HCT116 (cell line): ENCODE measurements around the gene APOBEC3A. TPM values are rescaled to one million over a fixed set of nuclear protein-coding genes. Genes with fewer than 3 reads are reported as not detected.

ENCODE experiments used
- ATAC-seq: fragments of 200-7000 bp; cut with Tn5 transposase; 2 replicates; pipeline ENCODE4 v1.9.1; 2020; ENCODE audit warnings: mild to moderate bottlenecking, moderate library complexity
- BruUV-seq: library from RNA; stranded (reverse); fragments of 400-500 nt; replicated peaks from 2 replicates; lab custom pipeline; 2021; lab: Mats Ljungman, UMichigan
- CTCF ChIA-PET: fragments of 300-600 bp; sonication (Branson Sonifier 250); formaldehyde crosslinking; loops from one replicate; lab custom pipeline; 2021; ENCODE audit warnings: antibody characterized with exemption; lab: Charles Lee
- POLR2A ChIA-PET: fragments of 300-600, 350-600 bp; sonication (Branson Sonifier 250); formaldehyde crosslinking; loops from one replicate; lab custom pipeline; 2021; ENCODE audit warnings: antibody characterized with exemption; lab: Charles Lee
- RAD21 ChIA-PET, 2 experiments: fragments of 300-600 bp; sonication (Branson Sonifier 250); formaldehyde crosslinking; loops; one replicate each; lab custom pipeline; 2023; ENCODE audit warnings: low total read pairs in 2 of 2; ENCODE audit not compliant: uncharacterized antibody in 2 of 2, unreplicated experiment in 2 of 2, low non-redundant PET in 1 of 2; lab: Charles Lee
- DNase-seq: peaks from one replicate; pipeline ENCODE4 v3.0.0-alpha.2; 2010; ENCODE audit warnings: low read depth, low spot score
- H2AFZ ChIP-seq: fragments of 200-600 bp; shearing (Covaris generic), sonication (generic); 2 replicates; pipeline ENCODE4 v1.6.1; 2017; ENCODE audit warnings: low read depth, mixed run types, mixed read lengths, antibody characterized with exemption, low read length; ENCODE audit not compliant: poor library complexity, severe bottlenecking
- H3K27ac ChIP-seq: 2 replicates; pipeline ENCODE4 v1.5.1; 2012; ENCODE audit warnings: low read depth, low read length
- H3K27me3 ChIP-seq: fragments of 200-600 bp; sonication (generic); 2 replicates; pipeline ENCODE4 v1.6.1; 2016; ENCODE audit warnings: mixed run types, low read length, mixed read lengths; ENCODE audit not compliant: insufficient read depth
- H3K36me3 ChIP-seq, 2 experiments: fragments of 200-500 bp in 1 of 2; fragments of 200-600 bp in 1 of 2; sonication (Bioruptor generic) in 1 of 2; sonication (generic) in 1 of 2; 2 replicates each; pipeline versions ENCODE4 v1.5.1 to v1.6.1; 2014 to 2016; ENCODE audit warnings: low read length in 2 of 2, inconsistent platforms in 1 of 2, mixed read lengths in 1 of 2, mixed run types in 1 of 2; ENCODE audit not compliant: insufficient read depth in 2 of 2, control insufficient read depth in 1 of 2
- H3K4me1 ChIP-seq, 2 experiments: fragments of 200-600 bp in 1 of 2; sonication (generic) in 1 of 2; 2 replicates each; pipeline versions ENCODE4 v1.5.1 to v1.6.1; 2012 to 2017; ENCODE audit warnings: low read length in 2 of 2, inconsistent platforms in 1 of 2, mild to moderate bottlenecking in 1 of 2, mixed read lengths in 1 of 2, mixed run types in 1 of 2, moderate library complexity in 1 of 2; ENCODE audit not compliant: insufficient read depth in 2 of 2, control insufficient read depth in 1 of 2
- H3K4me2 ChIP-seq: fragments of 200-600 bp; sonication (generic); 2 replicates; pipeline ENCODE4 v1.6.1; 2017; ENCODE audit warnings: mixed run types, low read length, mixed read lengths
- H3K4me3 ChIP-seq, 2 experiments: fragments of 200-600 bp in 1 of 2; sonication (generic) in 1 of 2; replicated peaks in 1 of 2; 2 replicates each; pipeline ENCODE4 v1.5.1; 2011 to 2016; ENCODE audit warnings: low read length in 2 of 2, control low read depth in 1 of 2, low read depth in 1 of 2, mild to moderate bottlenecking in 1 of 2, mixed read lengths in 1 of 2, mixed run types in 1 of 2
- H3K79me2 ChIP-seq: fragments of 200-600 bp; sonication (generic); 2 replicates; pipeline ENCODE4 v1.6.1; 2017; ENCODE audit warnings: mild to moderate bottlenecking, mixed run types, low read length, moderate library complexity, mixed read lengths; ENCODE audit not compliant: insufficient read depth
- H3K9ac ChIP-seq: fragments of 200-600 bp; sonication (generic); 2 replicates; pipeline ENCODE4 v1.6.1; 2016; ENCODE audit warnings: low read length, mixed read lengths
- H3K9me2 ChIP-seq: fragments of 200-600 bp; sonication (generic), shearing (Covaris generic); 2 replicates; pipeline ENCODE4 v1.6.1; 2017; ENCODE audit warnings: mixed run types, mild to moderate bottlenecking, moderate library complexity; ENCODE audit not compliant: insufficient read depth
- H3K9me3 ChIP-seq, 2 experiments: fragments of 200-500 bp in 1 of 2; fragments of 200-600 bp in 1 of 2; sonication (Bioruptor generic) in 1 of 2; sonication (generic) in 1 of 2; 2 replicates each; pipeline ENCODE4 v1.6.1; 2014 to 2017; ENCODE audit warnings: low read length in 2 of 2, mixed read lengths in 2 of 2, inconsistent platforms in 1 of 2, low read depth in 1 of 2, mild to moderate bottlenecking in 1 of 2, mixed run types in 1 of 2, moderate library complexity in 1 of 2; ENCODE audit not compliant: control insufficient read depth in 1 of 2, insufficient read depth in 1 of 2
- H4K20me1 ChIP-seq: fragments of 200-600 bp; sonication (generic), shearing (Covaris generic); 2 replicates; pipeline ENCODE4 v1.6.1; 2017; ENCODE audit warnings: mixed run types, mild to moderate bottlenecking, moderate library complexity; ENCODE audit not compliant: insufficient read depth
- CBX3 ChIP-seq: IDR thresholded peaks from 2 replicates; pipeline ENCODE4 v1.6.1; 2012; ENCODE audit warnings: low read depth
- CEBPB ChIP-seq: IDR thresholded peaks from 2 replicates; pipeline ENCODE4 v1.6.1; 2012; ENCODE audit warnings: low read depth
- CTCF ChIP-seq, 3 experiments: fragments of 200-600 bp in 1 of 3; sonication (generic) in 1 of 3; IDR thresholded peaks in 2 of 3; conservative IDR thresholded peaks in 1 of 3; 2 replicates each; pipeline ENCODE4 v1.5.1; 2012 to 2017; ENCODE audit warnings: low read depth in 2 of 3, low read length in 2 of 3, antibody characterized with exemption in 1 of 3, borderline replicate concordance in 1 of 3, control low read depth in 1 of 3, mild to moderate bottlenecking in 1 of 3, mixed read lengths in 1 of 3, mixed run types in 1 of 3, moderate library complexity in 1 of 3; ENCODE audit not compliant: insufficient read depth in 1 of 3
- EZH2 ChIP-seq: fragments of 200-600 bp; sonication (generic); IDR thresholded peaks from 2 replicates; pipeline ENCODE4 v1.6.1; 2017; ENCODE audit warnings: antibody characterized with exemption, mixed run types
- EZH2phosphoT487 ChIP-seq: fragments of 200-600 bp; IDR thresholded peaks from 2 replicates; pipeline ENCODE4 v1.6.1; 2018; ENCODE audit warnings: antibody characterized with exemption, borderline replicate concordance
- FOSL1 ChIP-seq: IDR thresholded peaks from 2 replicates; pipeline ENCODE4 v1.6.1; 2012; ENCODE audit warnings: low read depth
- JUND ChIP-seq: IDR thresholded peaks from 2 replicates; pipeline ENCODE4 v1.6.1; 2012
- MAX ChIP-seq: IDR thresholded peaks from 2 replicates; pipeline ENCODE4 v1.6.1; 2012
- POLR2A ChIP-seq: IDR thresholded peaks from 2 replicates; pipeline ENCODE4 v1.7.0; 2011; ENCODE audit warnings: borderline replicate concordance; ENCODE audit not compliant: insufficient read depth, insufficient read length; ENCODE audit errors: extremely low read depth
- POLR2AphosphoS5 ChIP-seq: IDR thresholded peaks from 2 replicates; pipeline ENCODE4 v1.6.1; 2011; ENCODE audit warnings: mild to moderate bottlenecking, low read depth, low read length, moderate library complexity
- RAD21 ChIP-seq: IDR thresholded peaks from 2 replicates; pipeline ENCODE4 v1.6.1; 2012; ENCODE audit warnings: low read depth, mild to moderate bottlenecking
- SIN3A ChIP-seq: IDR thresholded peaks from 2 replicates; pipeline ENCODE4 v1.6.1; 2012; ENCODE audit warnings: low read depth
- SP1 ChIP-seq: IDR thresholded peaks from 2 replicates; pipeline ENCODE4 v1.6.1; 2012; ENCODE audit warnings: low read depth
- SRF ChIP-seq: IDR thresholded peaks from 2 replicates; pipeline ENCODE4 v1.6.1; 2012; ENCODE audit warnings: low read depth
- TCF7L2 ChIP-seq: IDR thresholded peaks from 2 replicates; pipeline ENCODE4 v1.7.0; 2011; ENCODE audit warnings: borderline replicate concordance, inconsistent platforms; ENCODE audit not compliant: insufficient read depth, insufficient read length; ENCODE audit errors: extremely low read depth
- YY1 ChIP-seq: IDR thresholded peaks from 2 replicates; pipeline ENCODE4 v1.6.1; 2011; ENCODE audit warnings: low read length, low read depth, moderate library complexity, mild to moderate bottlenecking; ENCODE audit not compliant: insufficient replicate concordance; ENCODE audit errors: extremely low read depth
- ZFX ChIP-seq: fragments of 450-650 bp; IDR thresholded peaks from 2 replicates; pipeline ENCODE4 v1.6.1; 2017
- ZNF274 ChIP-seq: fragments of 200-500 bp; sonication (Bioruptor generic); IDR thresholded peaks from 2 replicates; pipeline ENCODE4 v1.6.1; 2014; ENCODE audit warnings: mild to moderate bottlenecking, low read depth, low read length, inconsistent platforms
- intact Hi-C: fragments of 100-400 bp; cut with micrococcal nuclease; formaldehyde crosslinking; loops from 2 replicates; pipeline ENCODE4 v1.10.0; 2022
- total RNA-seq: library from RNA; stranded (reverse); gene quantifications from one replicate; pipeline ENCODE4 v1.2.1, GENCODE V29; 2021; ENCODE audit not compliant: unreplicated experiment
- TF ChIP-seq, protein P1 (sequence below): IDR thresholded peaks from 2 replicates; pipeline ENCODE4 v1.6.1; 2011; ENCODE audit warnings: mild to moderate bottlenecking, low read length, moderate library complexity; ENCODE audit not compliant: insufficient replicate concordance; ENCODE audit errors: extremely low read depth
- TF ChIP-seq, protein P2 (sequence below): IDR thresholded peaks from 2 replicates; pipeline ENCODE4 v1.6.1; 2012; ENCODE audit warnings: low read depth

The APOBEC3A gene
- total RNA-seq, 1 experiment from 2014 or later: not detected

GRCh38 chr22:38937036-38937435, 20.4 kb upstream of the APOBEC3A start:
- no peaks in the 10 kb centered on the region for H3K79me2 ChIP-seq
- intact Hi-C loops: no loop called here
- DNase-seq (no peak), ATAC-seq (no peak)
- H3K4me2 ChIP-seq: no peak overlapping the region
- no peaks in the 10 kb centered on the region for H3K27me3 ChIP-seq
- CTCF ChIA-PET: no interaction called here
- RAD21 ChIA-PET: no interaction called here
- H4K20me1 ChIP-seq: no peaks in the 10 kb centered on the region
- H3K4me3 ChIP-seq: no peak overlapping the region
- no peaks in the 10 kb centered on the region for H3K9me2 ChIP-seq
- H3K36me3 ChIP-seq: no peaks in the 10 kb centered on the region
- no peak overlapping the region for H2AFZ ChIP-seq
- TF ChIP-seq JUND: no peak
- TF ChIP-seq ZFX: no peak
- TF ChIP-seq RAD21: no peak
- no peak for TF ChIP-seq ZNF274
- TF ChIP-seq SRF: no peak
- no peak for TF ChIP-seq YY1
- TF ChIP-seq, protein P1, sequence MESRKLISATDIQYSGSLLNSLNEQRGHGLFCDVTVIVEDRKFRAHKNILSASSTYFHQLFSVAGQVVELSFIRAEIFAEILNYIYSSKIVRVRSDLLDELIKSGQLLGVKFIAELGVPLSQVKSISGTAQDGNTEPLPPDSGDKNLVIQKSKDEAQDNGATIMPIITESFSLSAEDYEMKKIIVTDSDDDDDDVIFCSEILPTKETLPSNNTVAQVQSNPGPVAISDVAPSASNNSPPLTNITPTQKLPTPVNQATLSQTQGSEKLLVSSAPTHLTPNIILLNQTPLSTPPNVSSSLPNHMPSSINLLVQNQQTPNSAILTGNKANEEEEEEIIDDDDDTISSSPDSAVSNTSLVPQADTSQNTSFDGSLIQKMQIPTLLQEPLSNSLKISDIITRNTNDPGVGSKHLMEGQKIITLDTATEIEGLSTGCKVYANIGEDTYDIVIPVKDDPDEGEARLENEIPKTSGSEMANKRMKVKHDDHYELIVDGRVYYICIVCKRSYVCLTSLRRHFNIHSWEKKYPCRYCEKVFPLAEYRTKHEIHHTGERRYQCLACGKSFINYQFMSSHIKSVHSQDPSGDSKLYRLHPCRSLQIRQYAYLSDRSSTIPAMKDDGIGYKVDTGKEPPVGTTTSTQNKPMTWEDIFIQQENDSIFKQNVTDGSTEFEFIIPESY: no peak
- no peak for TF ChIP-seq CEBPB
- TF ChIP-seq FOSL1: no peak
- TF ChIP-seq EZH2phosphoT487: no peak
- no peak for TF ChIP-seq POLR2A
- TF ChIP-seq, protein P2, sequence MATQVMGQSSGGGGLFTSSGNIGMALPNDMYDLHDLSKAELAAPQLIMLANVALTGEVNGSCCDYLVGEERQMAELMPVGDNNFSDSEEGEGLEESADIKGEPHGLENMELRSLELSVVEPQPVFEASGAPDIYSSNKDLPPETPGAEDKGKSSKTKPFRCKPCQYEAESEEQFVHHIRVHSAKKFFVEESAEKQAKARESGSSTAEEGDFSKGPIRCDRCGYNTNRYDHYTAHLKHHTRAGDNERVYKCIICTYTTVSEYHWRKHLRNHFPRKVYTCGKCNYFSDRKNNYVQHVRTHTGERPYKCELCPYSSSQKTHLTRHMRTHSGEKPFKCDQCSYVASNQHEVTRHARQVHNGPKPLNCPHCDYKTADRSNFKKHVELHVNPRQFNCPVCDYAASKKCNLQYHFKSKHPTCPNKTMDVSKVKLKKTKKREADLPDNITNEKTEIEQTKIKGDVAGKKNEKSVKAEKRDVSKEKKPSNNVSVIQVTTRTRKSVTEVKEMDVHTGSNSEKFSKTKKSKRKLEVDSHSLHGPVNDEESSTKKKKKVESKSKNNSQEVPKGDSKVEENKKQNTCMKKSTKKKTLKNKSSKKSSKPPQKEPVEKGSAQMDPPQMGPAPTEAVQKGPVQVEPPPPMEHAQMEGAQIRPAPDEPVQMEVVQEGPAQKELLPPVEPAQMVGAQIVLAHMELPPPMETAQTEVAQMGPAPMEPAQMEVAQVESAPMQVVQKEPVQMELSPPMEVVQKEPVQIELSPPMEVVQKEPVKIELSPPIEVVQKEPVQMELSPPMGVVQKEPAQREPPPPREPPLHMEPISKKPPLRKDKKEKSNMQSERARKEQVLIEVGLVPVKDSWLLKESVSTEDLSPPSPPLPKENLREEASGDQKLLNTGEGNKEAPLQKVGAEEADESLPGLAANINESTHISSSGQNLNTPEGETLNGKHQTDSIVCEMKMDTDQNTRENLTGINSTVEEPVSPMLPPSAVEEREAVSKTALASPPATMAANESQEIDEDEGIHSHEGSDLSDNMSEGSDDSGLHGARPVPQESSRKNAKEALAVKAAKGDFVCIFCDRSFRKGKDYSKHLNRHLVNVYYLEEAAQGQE: no peak
- TF ChIP-seq MAX: no peak
- TF ChIP-seq EZH2: no peak
- no peak for TF ChIP-seq SP1
- TF ChIP-seq CTCF (IDR thresholded peaks at IDR 0.05 in 2 of 3, conservative IDR thresholded peaks at IDR 0.05 in 1 of 3; ENCODE audit: borderline replicate concordance in 1 of 3, insufficient read depth in 1 of 3, low read depth in 2 of 3, low read length in 2 of 3): no peak
- no peak for TF ChIP-seq TCF7L2
- TF ChIP-seq CBX3: no peak
- TF ChIP-seq POLR2AphosphoS5: no peak
- no peak for TF ChIP-seq SIN3A
- TF ChIP-seq, all 23 proteins: peak for 0
- Histone ChIP-seq H3K9me3 (no peaks in the 10 kb centered on the region), H3K4me1 (peaks cover 24 to 26% of the 10 kb centered on the region in 2 experiments), H3K9ac (no peak overlapping the region), H3K27ac (no peak overlapping the region)
- POLR2A ChIA-PET: no interaction called here
- BruUV-seq: no TSS peak
